ENCODE measurements around the gene C9orf153. TPM values are rescaled to one million over a fixed set of nuclear protein-coding genes. Genes with fewer than 3 reads are reported as not detected.

Gene C9orf153
- total RNA-seq, 1 experiment from 2014 or later: not detected

GRCh38 chr9:86175743-86176456, 83.6 kb downstream of the C9orf153 start:
- ChIA-PET RAD21 (ENCODE audit: low non-redundant PET in 1 of 2, low total read pairs in 2 of 2, uncharacterized antibody in 2 of 2, unreplicated experiment in 2 of 2) (interaction anchor here in 1 of 2 experiments (0.7 kb wide), 1 partner anchor 43 kb away, joined by 6 read pairs; no protein-coding TSS in a partner anchor), POLR2A (no interaction called here), CTCF (no interaction called here)
- Histone ChIP-seq H3K4me1 (ENCODE audit: control insufficient read depth in 1 of 2, insufficient read depth in 2 of 2, low read length in 2 of 2) (no peaks in the 10 kb centered on the region), H2AFZ (ENCODE audit: low read depth, low read length, poor library complexity, severe bottlenecking) (no peak overlapping the region), H3K27ac (ENCODE audit: low read depth, low read length) (no peak overlapping the region), H3K4me2 (ENCODE audit: low read length) (no peak overlapping the region), H3K9me3 (ENCODE audit: control insufficient read depth in 1 of 2, insufficient read depth in 1 of 2, low read depth in 1 of 2, low read length in 2 of 2) (no peaks in the 10 kb centered on the region), H3K9me2 (ENCODE audit: insufficient read depth) (no peaks in the 10 kb centered on the region), H4K20me1 (ENCODE audit: insufficient read depth) (no peaks in the 10 kb centered on the region), H3K9ac (ENCODE audit: low read length) (no peak overlapping the region), H3K79me2 (ENCODE audit: insufficient read depth, low read length) (no peaks in the 10 kb centered on the region), H3K27me3 (ENCODE audit: insufficient read depth, low read length) (no peaks in the 10 kb centered on the region), H3K36me3 (ENCODE audit: control insufficient read depth in 1 of 2, insufficient read depth in 2 of 2, low read length in 2 of 2) (no peaks in the 10 kb centered on the region), H3K4me3 (replicated peaks in 1 of 2; ENCODE audit: low read depth in 1 of 2, low read length in 2 of 2) (no peak overlapping the region)
- no TSS peak for BruUV-seq (replicated peaks)
- ATAC-seq (no peak), DNase-seq (ENCODE audit: low read depth, low spot score) (no peak)
- TF ChIP-seq ZBTB33 (IDR thresholded peaks at IDR 0.05; ENCODE audit: extremely low read depth, insufficient replicate concordance, low read length) (no peak), CTCF (IDR thresholded peaks at IDR 0.05 in 2 of 3, conservative IDR thresholded peaks at IDR 0.05 in 1 of 3; ENCODE audit: borderline replicate concordance in 1 of 3, insufficient read depth in 1 of 3, low read depth in 2 of 3, low read length in 2 of 3) (no peak), TCF7L2 (IDR thresholded peaks at IDR 0.05; ENCODE audit: borderline replicate concordance, extremely low read depth, insufficient read depth, insufficient read length) (no peak), ZNF274 (IDR thresholded peaks at IDR 0.05; ENCODE audit: low read depth, low read length) (no peak), SRF (IDR thresholded peaks at IDR 0.05; ENCODE audit: low read depth) (no peak), YY1 (IDR thresholded peaks at IDR 0.05; ENCODE audit: extremely low read depth, insufficient replicate concordance, low read depth, low read length) (no peak), EZH2 (IDR thresholded peaks at IDR 0.05) (no peak), SIN3A (IDR thresholded peaks at IDR 0.05; ENCODE audit: low read depth) (no peak), SP1 (IDR thresholded peaks at IDR 0.05; ENCODE audit: low read depth) (no peak), POLR2AphosphoS5 (IDR thresholded peaks at IDR 0.05; ENCODE audit: low read depth, low read length) (no peak), ATF3 (IDR thresholded peaks at IDR 0.05) (no peak)
- intact Hi-C loops (cut with micrococcal nuclease): no loop called here

Measured in HCT116 (cell line).